ENCODE results near the gene DSCAML1.

The DSCAML1 gene, protein sequence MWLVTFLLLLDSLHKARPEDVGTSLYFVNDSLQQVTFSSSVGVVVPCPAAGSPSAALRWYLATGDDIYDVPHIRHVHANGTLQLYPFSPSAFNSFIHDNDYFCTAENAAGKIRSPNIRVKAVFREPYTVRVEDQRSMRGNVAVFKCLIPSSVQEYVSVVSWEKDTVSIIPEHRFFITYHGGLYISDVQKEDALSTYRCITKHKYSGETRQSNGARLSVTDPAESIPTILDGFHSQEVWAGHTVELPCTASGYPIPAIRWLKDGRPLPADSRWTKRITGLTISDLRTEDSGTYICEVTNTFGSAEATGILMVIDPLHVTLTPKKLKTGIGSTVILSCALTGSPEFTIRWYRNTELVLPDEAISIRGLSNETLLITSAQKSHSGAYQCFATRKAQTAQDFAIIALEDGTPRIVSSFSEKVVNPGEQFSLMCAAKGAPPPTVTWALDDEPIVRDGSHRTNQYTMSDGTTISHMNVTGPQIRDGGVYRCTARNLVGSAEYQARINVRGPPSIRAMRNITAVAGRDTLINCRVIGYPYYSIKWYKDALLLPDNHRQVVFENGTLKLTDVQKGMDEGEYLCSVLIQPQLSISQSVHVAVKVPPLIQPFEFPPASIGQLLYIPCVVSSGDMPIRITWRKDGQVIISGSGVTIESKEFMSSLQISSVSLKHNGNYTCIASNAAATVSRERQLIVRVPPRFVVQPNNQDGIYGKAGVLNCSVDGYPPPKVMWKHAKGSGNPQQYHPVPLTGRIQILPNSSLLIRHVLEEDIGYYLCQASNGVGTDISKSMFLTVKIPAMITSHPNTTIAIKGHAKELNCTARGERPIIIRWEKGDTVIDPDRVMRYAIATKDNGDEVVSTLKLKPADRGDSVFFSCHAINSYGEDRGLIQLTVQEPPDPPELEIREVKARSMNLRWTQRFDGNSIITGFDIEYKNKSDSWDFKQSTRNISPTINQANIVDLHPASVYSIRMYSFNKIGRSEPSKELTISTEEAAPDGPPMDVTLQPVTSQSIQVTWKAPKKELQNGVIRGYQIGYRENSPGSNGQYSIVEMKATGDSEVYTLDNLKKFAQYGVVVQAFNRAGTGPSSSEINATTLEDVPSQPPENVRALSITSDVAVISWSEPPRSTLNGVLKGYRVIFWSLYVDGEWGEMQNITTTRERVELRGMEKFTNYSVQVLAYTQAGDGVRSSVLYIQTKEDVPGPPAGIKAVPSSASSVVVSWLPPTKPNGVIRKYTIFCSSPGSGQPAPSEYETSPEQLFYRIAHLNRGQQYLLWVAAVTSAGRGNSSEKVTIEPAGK (N-terminal part only)

GRCh38 chr11:117796872-117797529 lies at the start of gene DSCAML1:
Gene DSCAML1 (minus strand): TSS chr11:117797216. CDS start chr11:117797079, 137 bp downstream.
- DNase-seq, result no peak

GRCh38 chr11:117843666-117844484 lies 46.9 kb upstream of the DSCAML1 start:
- DNase-seq, result peak; percentile 71

DNA sequence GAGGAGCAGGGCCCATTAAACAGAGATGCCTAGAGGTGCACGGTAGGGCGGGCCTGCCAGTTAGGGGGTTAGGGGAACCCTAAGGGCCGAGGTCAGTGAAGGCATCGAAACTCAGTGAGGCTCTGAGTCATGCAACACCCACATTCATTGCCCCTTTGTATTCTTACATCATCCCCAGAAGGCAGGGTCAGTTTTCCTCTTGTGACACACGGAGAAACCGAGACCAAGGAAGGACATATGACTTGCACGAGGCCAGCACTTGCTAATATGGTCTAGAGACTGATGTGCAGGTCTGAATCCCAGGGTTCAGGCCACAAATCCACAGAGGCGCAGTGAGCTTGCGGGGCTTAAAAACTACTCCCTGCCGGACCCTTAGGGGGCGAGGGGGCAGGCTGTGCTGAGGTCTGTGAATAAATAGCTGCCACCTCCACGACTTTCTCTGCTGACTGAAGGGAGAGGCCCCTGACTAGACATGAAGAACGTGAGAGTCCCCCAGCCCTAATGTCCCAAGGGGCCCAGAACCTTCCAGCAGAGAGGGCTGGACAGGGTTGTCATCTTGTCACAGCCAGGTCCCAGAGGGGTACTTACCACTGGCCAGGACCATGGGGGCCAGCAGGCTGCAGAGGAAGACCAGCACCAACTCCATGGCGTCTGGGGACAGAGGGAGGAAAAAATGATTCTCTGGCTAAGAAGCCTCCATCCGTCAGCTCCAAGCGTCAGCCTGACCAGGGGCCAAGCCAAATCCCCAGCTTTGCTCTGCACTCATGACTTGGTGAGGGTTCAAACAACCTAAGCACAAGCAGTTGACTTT lies 45.3 kb upstream of the DSCAML1 start:
- DNase-seq, result peak; percentile 74

DNA sequence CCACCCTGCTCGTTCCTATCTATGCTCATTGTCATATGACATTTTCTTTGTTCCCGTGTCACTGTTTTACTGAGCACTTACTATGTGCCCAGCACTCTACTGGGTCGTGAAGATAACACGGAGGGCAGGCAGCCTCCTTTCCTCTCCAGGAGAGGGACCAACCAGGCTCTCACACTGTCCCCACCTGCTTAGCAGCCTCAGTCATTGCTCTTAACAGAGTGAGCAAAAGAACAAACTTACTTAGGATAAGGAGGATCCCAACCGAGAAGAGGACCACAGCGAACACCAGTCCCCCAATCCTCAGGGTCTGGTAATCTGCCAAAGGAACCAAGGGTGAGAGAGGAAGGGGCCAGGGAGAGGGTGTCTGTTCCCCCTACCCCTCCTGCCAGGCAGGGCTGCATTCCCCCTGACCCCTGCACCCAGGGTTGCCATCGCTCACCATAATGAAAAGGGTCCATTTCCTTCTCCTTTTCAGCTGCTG lies 44.6 kb upstream of the DSCAML1 start:
- no peak for DNase-seq

DNA sequence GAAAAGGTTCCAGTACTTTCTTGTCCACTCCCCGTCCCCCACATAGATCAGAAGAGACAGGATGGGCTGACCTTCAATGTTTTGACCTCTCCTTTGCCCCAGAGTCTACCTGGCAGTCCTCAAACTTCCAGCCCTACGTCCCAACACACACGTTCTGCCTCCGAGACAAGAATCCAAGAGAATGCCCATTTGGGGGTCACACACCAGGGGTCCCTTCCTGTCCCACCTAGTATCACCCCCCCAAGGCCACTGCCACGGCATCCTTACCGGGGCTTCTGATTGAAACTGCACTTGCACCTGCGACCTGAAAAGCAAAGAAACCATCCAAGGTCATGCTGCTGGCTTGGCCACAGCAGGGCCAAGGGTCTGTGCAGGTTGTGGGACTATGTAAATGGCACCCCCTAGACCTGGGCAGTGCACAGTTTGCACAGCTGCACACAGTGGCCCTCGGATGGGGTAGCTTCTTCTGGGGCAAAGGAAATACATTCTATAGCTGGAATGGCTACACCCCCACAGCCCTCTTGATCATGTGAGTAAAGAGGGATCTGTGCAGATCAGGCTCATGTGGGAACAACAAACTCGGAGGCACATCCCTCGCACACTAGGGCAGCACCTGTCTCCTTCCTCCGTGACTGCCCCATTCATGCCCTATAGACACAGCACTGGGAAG lies 44.0 kb upstream of the DSCAML1 start:
- no peak for DNase-seq

GRCh38 chr11:117839936-117840813 lies 43.2 kb upstream of the DSCAML1 start:
- DNase-seq, result no peak

DNA sequence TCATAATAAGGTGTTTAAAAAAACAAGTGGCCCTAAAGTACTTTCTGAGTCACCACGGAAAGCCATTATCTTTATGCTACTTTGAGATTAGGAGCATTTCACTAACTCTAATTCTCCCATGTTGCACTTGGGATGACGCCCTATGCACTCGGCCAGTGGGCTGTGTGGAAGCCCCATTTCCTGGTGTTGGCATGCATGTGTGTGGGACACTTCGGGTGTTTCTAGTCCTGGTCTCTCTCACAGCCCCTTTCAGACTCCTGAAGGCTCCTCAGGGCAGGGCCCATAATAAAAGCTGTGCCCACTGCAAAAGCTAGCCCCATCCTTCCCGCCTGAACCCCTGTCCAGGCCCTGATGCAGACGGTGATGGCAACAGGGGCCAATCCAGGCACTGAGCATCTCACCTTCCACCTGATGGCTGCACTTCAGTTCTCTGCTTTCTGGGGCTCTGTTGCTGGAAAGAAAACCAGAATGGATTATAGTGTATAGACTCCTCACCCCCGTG lies 42.4 kb upstream of the DSCAML1 start:
- DNase-seq, result no peak

GRCh38 chr11:117838901-117839300 lies 41.9 kb upstream of the DSCAML1 start:
- DNase-seq, result no peak

DNA sequence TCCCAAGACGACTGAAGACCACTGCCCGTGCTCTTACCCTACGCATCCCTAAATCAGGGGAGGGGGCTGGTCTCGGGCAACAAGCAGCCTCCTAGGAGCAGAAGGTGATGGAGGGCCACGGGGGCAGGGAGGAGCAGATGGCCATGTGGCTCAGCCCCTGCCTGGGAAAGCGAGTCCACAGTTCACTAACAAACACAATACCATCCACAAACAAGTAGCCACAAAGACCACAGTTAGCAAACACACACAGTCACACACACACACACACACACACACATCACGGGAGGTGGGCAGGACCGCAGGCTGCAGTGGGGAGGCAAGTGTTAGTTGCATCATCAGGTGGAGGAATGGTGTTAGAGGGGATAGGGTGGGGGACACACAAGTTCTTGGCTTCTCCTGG lies 40.8 kb upstream of the DSCAML1 start:
- DNase-seq, result no peak

GRCh38 chr11:117837070-117837776 lies 40.2 kb upstream of the DSCAML1 start:
- no peak for DNase-seq

GRCh38 chr11:117836077-117836960 lies 39.3 kb upstream of the DSCAML1 start:
- DNase-seq, result peak; percentile 50

- DNase-seq, result no peak
These were observed 38.6 kb upstream of the DSCAML1 start for GRCh38 chr11:117835576-117835975.

- DNase-seq, result no peak
These were observed 37.9 kb upstream of the DSCAML1 start for GRCh38 chr11:117834838-117835443.

- DNase-seq, result no peak
These were observed 37.2 kb upstream of the DSCAML1 start for GRCh38 chr11:117834068-117834810.

DNA sequence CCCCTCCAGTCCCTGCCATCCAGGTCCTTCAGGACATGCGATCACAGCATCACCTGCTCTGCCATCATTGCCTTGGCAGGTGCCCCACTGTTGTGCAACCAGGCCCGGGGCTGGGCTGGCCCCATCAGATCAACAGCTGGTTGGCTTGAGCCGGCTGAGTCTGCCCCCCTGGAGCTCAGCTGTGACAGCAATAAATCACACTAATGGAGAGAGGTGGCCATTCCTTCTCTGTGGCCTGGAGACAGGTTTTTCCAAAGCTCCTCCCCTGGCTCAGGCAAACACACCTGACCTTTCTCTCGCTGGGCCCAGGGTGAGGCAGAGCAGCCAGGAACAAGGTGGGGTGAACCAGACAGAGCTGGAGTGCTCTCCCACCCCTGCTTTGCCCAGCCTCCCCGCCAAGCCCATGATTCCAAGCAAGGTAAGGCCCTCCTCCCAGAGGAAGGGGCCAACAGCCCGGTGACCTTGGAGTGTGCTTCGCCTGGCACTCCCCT lies 36.4 kb upstream of the DSCAML1 start:
- DNase-seq, result no peak
